ENCODE measurements around the gene CCNG1.

DNA sequence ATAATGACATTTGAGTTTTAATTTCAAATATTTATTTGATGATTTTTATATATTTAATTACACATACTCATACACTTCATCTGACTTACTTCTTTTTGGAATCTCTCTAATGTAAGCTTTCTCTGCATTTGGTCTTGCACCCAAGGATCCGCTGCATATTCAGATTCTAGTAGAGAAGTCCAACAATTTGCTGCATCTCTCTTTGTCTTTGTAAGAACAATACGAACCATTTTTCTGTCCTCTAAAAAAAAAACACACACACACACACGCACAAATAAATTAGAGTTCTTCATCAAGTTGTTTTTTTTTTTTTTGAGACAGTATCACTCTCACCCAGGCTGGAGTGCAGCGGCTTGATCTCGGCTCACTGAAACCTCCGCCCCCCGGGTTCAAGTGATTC lies 19.4 kb downstream of the CCNG1 start:
- TF ChIP-seq, protein P1, sequence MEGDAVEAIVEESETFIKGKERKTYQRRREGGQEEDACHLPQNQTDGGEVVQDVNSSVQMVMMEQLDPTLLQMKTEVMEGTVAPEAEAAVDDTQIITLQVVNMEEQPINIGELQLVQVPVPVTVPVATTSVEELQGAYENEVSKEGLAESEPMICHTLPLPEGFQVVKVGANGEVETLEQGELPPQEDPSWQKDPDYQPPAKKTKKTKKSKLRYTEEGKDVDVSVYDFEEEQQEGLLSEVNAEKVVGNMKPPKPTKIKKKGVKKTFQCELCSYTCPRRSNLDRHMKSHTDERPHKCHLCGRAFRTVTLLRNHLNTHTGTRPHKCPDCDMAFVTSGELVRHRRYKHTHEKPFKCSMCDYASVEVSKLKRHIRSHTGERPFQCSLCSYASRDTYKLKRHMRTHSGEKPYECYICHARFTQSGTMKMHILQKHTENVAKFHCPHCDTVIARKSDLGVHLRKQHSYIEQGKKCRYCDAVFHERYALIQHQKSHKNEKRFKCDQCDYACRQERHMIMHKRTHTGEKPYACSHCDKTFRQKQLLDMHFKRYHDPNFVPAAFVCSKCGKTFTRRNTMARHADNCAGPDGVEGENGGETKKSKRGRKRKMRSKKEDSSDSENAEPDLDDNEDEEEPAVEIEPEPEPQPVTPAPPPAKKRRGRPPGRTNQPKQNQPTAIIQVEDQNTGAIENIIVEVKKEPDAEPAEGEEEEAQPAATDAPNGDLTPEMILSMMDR (IDR thresholded peaks at IDR 0.05; ENCODE audit: borderline replicate concordance, extremely low read depth, low read length, poor library complexity, severe bottlenecking) = no peak
- TF ChIP-seq EZH2 (IDR thresholded peaks at IDR 0.05; ENCODE audit: borderline replicate concordance, low read depth, low read length, severe bottlenecking) = no peak
